AG04449 (cell line): ENCODE results near the gene TRIM6.

Experiments used
- CTCF ChIA-PET: fragments of 350-600 bp; formaldehyde crosslinking; extraction: SDS; loops from one replicate; lab custom pipeline; 2021; ENCODE audit warnings: antibody characterized with exemption; lab: Yijun Ruan, JAX
- POLR2A ChIA-PET: fragments of 400-600, 350-600 bp; formaldehyde crosslinking; extraction: SDS; loops from one replicate; lab custom pipeline; 2020; ENCODE audit warnings: antibody characterized with exemption, inconsistent platforms; lab: Yijun Ruan, JAX
- DNase-seq: peaks from one replicate; pipeline ENCODE4 v3.0.0-alpha.2; 2010; ENCODE audit warnings: low read depth, low spot score
- H3K4me3 ChIP-seq: 2 replicates; pipeline ENCODE4 v1.5.1; 2011; ENCODE audit warnings: low read depth, mild to moderate bottlenecking, control low read depth, low read length
- TF ChIP-seq, protein P1 (sequence below): IDR thresholded peaks from one replicate; pipeline ENCODE4 v1.5.1; 2011; ENCODE audit warnings: mild to moderate bottlenecking, moderate library complexity, low read length, control low read depth, inconsistent platforms; ENCODE audit not compliant: insufficient read depth; ENCODE audit errors: missing control alignments

The TRIM6 gene

DNA sequence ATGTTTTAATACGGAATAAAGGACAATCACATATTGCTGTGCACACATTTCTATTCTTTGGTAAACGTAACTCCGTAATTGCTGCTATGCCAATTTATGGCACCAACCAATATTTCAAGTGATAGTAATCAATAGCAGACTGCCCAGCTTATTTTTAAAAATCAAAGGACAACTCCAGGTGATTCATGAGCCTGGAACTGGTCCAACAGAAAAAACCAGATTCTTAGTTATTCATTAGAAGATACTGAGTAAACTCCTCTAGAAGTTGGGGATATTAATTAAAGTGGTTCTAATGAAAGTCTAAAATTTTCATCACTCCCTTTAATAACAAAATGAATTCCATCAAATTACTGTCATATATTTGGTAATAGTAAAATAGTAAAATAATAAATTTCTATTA, 38.7 kb upstream of the TRIM6 start:
- no peak overlapping the region for H3K4me3 ChIP-seq
- DNase-seq: no peak
- TF ChIP-seq, protein P1, sequence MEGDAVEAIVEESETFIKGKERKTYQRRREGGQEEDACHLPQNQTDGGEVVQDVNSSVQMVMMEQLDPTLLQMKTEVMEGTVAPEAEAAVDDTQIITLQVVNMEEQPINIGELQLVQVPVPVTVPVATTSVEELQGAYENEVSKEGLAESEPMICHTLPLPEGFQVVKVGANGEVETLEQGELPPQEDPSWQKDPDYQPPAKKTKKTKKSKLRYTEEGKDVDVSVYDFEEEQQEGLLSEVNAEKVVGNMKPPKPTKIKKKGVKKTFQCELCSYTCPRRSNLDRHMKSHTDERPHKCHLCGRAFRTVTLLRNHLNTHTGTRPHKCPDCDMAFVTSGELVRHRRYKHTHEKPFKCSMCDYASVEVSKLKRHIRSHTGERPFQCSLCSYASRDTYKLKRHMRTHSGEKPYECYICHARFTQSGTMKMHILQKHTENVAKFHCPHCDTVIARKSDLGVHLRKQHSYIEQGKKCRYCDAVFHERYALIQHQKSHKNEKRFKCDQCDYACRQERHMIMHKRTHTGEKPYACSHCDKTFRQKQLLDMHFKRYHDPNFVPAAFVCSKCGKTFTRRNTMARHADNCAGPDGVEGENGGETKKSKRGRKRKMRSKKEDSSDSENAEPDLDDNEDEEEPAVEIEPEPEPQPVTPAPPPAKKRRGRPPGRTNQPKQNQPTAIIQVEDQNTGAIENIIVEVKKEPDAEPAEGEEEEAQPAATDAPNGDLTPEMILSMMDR: no peak
- ChIA-PET CTCF (interaction anchor here (0.9 to 1.5 kb wide), 2 partner anchors 31 to 82 kb away, joined by 3 to 4 read pairs; no protein-coding TSS in a partner anchor), POLR2A (no interaction called here)

GRCh38 chr11:5564259-5565019, 32.0 kb upstream of the TRIM6 start:
- DNase-seq: no peak
- TF ChIP-seq, protein P1: no peak
- CTCF ChIA-PET: interaction anchor here (2.0 kb wide), 1 partner anchor 11 kb away, joined by 7 read pairs; no protein-coding TSS in a partner anchor
- H3K4me3 ChIP-seq: no peak overlapping the region
- POLR2A ChIA-PET: no interaction called here

DNA sequence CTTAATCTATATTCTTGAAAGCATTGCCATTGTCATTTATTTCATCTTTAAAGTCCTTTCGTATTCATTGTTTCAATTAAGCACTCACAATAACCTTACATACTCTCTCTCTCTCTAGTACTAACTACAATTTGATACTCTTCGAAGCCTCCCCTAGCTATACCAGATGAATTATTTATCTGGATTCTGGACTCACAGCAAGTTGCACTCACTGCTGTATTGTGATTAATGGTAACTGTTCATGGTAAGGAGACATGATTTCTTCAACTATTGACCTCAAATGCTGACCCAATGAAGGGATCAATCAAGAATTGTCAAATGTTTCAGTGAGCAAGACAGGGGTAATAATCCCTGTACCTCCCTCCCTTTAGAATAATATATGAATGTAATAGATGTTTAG, 21.8 kb upstream of the TRIM6 start:
- no peak overlapping the region for H3K4me3 ChIP-seq
- DNase-seq: no peak
- ChIA-PET POLR2A (no interaction called here), CTCF (no interaction called here)
- TF ChIP-seq, protein P1: no peak

- ChIA-PET POLR2A (no interaction called here), CTCF (no interaction called here)
- DNase-seq: no peak
- H3K4me3 ChIP-seq: no peak overlapping the region
- TF ChIP-seq, protein P1: no peak
Observed at GRCh38 chr11:5575152-5575551, 21.3 kb upstream of the TRIM6 start.

- CTCF ChIA-PET: no interaction called here
- TF ChIP-seq, protein P1: no peak
Observed at GRCh38 chr11:5577101-5577500, 19.3 kb upstream of the TRIM6 start.

DNA sequence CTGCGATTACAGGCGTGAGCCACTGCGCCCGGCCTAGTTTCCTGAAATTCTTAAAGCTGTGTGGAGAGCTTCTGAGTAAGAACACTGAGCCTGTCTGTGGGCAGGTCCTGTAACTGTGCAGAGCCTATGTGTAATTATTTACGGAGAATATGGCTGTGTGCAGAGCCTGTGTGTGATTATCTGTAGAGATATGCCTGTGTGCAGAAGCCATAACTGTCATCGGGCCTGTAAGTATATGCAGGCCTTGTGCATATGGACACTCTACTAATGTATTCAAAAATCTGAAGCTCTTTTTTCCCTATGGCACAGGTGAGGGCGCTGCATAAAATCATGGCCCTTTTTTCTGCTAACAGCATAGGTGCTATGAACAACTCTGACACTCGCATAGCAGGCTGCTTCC, 15.9 kb upstream of the TRIM6 start, which contains the start of gene OR52B6:
Gene OR52B6, plus strand, starts transcription at position 301 of the 400 bp plus-strand sequence. Its CDS starts 0 bp downstream, at position 301.
- DNase-seq: no peak
- TF ChIP-seq, protein P1: no peak
- POLR2A ChIA-PET: no interaction called here
- CTCF ChIA-PET: no interaction called here
- H3K4me3 ChIP-seq: no peak within 1 kb of the TSS

More at GRCh38 chr11:5577101-5577500, 19.3 kb upstream of the TRIM6 start:
- POLR2A ChIA-PET: no interaction called here
- H3K4me3 ChIP-seq: no peak overlapping the region
- DNase-seq: no peak
